GM06990 (cell line): ENCODE results near the gene GID4.

Source experiments
- DNase-seq: peaks from one replicate; pipeline ENCODE4 v3.0.0-alpha.2; 2011; ENCODE audit not compliant: insufficient read length; ENCODE audit errors: extremely low read depth
- H3K27me3 ChIP-seq: replicated peaks from 2 replicates; pipeline ENCODE4 v1.6.0; 2011; ENCODE audit warnings: low read length; ENCODE audit not compliant: control insufficient read depth, insufficient read depth
- H3K36me3 ChIP-seq: 2 replicates; pipeline ENCODE4 v1.5.1; 2011; ENCODE audit warnings: low read length; ENCODE audit not compliant: control insufficient read depth, insufficient read depth
- H3K4me3 ChIP-seq: replicated peaks from 2 replicates; pipeline ENCODE4 v1.5.1; 2011; ENCODE audit warnings: low read depth, mild to moderate bottlenecking, control low read depth, low read length
- TF ChIP-seq, protein P1 (sequence below): IDR thresholded peaks from 2 replicates; pipeline ENCODE4 v1.5.1; 2011; ENCODE audit warnings: low read length, control low read depth, mild to moderate bottlenecking, inconsistent platforms; ENCODE audit not compliant: insufficient read depth, poor library complexity, severe bottlenecking

Gene GID4

GRCh38 chr17:18105027-18105426, 65.8 kb downstream of the GID4 start:
- no peaks in the 10 kb centered on the region for H3K27me3 ChIP-seq
- H3K36me3 ChIP-seq: peaks cover 34% of the 10 kb centered on the region
- H3K4me3 ChIP-seq: no peak overlapping the region
- TF ChIP-seq, protein P1, sequence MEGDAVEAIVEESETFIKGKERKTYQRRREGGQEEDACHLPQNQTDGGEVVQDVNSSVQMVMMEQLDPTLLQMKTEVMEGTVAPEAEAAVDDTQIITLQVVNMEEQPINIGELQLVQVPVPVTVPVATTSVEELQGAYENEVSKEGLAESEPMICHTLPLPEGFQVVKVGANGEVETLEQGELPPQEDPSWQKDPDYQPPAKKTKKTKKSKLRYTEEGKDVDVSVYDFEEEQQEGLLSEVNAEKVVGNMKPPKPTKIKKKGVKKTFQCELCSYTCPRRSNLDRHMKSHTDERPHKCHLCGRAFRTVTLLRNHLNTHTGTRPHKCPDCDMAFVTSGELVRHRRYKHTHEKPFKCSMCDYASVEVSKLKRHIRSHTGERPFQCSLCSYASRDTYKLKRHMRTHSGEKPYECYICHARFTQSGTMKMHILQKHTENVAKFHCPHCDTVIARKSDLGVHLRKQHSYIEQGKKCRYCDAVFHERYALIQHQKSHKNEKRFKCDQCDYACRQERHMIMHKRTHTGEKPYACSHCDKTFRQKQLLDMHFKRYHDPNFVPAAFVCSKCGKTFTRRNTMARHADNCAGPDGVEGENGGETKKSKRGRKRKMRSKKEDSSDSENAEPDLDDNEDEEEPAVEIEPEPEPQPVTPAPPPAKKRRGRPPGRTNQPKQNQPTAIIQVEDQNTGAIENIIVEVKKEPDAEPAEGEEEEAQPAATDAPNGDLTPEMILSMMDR: no peak
- DNase-seq: no peak

DNA sequence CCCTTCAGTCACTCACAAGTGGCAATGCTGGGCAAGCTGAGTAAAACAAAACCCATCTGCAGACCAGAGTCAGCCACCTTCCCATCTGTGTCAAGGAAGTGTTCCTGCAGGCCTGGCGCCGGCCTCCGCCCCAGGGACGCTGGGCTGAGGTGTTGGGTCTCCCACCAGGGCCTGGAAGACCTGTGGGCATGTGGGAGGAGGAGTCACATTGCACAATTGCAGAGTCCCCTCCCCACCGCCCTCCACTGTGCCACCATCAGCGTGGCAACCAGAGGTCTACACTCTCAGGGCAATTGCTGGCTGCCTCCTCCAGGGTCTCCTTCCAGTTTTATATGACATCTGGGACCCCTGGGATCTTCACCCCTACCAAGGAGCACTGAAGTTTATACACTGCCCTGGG, 66.4 kb downstream of the GID4 start:
- Histone ChIP-seq H3K4me3 (no peak overlapping the region), H3K36me3 (peaks cover 29% of the 10 kb centered on the region), H3K27me3 (no peaks in the 10 kb centered on the region)
- DNase-seq: no peak
- TF ChIP-seq, protein P1: no peak

- TF ChIP-seq, protein P1: no peak
- Histone ChIP-seq H3K27me3 (no peaks in the 10 kb centered on the region), H3K4me3 (no peak overlapping the region), H3K36me3 (peaks cover 26% of the 10 kb centered on the region)
- no peak for DNase-seq
These were observed 67.0 kb downstream of the GID4 start for GRCh38 chr17:18106211-18106610.

DNA sequence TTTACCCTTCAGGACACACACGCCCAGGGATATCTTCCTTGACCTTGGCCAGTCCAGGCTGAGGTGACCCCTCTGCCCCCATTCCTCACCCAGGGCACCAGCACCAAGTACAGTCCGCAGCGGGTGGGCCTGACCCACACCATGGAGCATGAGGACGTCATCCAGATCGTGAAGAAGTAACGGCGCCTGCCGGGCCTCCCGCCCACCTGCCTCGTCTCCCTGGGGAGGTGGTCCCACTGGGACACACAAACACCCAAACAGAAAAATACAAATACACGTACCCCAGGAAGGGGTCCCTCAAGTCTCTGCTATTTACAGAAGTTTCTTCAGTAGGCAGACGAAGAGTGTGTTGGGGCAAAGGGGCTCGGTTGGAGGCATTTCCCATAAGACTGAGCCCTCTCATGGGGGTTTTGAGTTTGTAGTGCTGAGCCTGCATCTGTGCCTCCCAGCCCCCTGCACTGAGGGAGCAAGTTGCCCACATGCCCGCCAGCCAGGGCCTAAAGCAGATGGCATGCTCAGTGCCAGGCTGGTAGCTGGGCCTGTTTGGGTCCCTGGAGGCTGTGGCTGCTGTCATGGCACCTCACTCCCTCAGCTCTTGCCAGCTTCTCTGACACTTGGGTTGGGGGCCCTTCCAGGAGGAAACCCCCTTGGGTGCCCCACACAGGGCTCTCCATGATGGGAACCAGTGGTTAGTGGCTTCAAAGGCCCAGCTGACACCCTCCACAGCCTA, 68.0 kb downstream of the GID4 start:
- H3K36me3 ChIP-seq: peaks cover 20% of the 10 kb centered on the region
- TF ChIP-seq, protein P1: no peak

DNA sequence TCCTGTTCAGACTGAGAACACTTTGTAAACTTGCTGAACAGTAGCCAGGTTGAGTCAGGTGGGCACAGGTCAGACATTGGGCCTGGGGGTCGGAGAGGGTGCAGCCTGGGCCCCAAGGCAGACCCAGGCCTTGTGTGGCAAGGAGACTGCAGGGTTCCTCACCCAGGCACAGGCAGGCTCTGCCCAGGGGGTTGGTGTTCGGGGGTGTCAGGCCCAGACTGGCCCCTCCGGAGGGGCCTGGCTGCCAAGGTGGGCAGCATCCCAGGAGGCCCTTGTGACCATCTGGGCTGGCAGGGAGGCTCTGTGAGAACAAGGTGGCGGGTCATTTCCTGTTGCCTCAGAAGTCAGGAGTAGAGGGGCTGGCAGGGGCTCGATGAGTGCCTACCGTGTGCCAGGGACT, 68.8 kb downstream of the GID4 start:
- Histone ChIP-seq H3K4me3 (no peak overlapping the region), H3K36me3 (peaks cover 16% of the 10 kb centered on the region), H3K27me3 (no peaks in the 10 kb centered on the region)
- no peak for DNase-seq
- TF ChIP-seq, protein P1: no peak

More for the DNA sequence above, 68.0 kb downstream of the GID4 start:
- Histone ChIP-seq H3K4me3 (no peak overlapping the region), H3K27me3 (no peaks in the 10 kb centered on the region)
- no peak for DNase-seq
